Fibroblast of lung (primary cell): ENCODE measurements around the gene TRIM24. TPM values are rescaled to one million over a fixed set of nuclear protein-coding genes. Genes with fewer than 3 reads are reported as not detected.
A peak's percentile ranks its signal among the peaks of the same experiment; 100 is the strongest.
"Not testable (repeated sequence)": the region's sequence is repeated elsewhere in the genome, so short reads cannot be mapped to it uniquely, and the experiment has no call there.

Source experiments
- DNase-seq, 2 donors: peaks; one replicate each; pipeline versions ENCODE4 v3.0.0 to v3.0.0-alpha.2; 2010; ENCODE audit warnings: low read depth in 2 of 2
- H2AFZ ChIP-seq: 2 replicates; pipeline ENCODE4 v1.5.1; 2012; ENCODE audit warnings: low read length, control low read depth, inconsistent platforms
- H3K27ac ChIP-seq: 2 replicates; pipeline ENCODE4 v1.5.1; 2011; ENCODE audit warnings: low read length, control low read depth; ENCODE audit not compliant: insufficient read depth
- H3K27me3 ChIP-seq: 2 replicates; pipeline ENCODE4 v1.5.1; 2011; ENCODE audit warnings: mild to moderate bottlenecking, low read length; ENCODE audit not compliant: control insufficient read depth, insufficient read depth
- H3K36me3 ChIP-seq: 2 replicates; pipeline ENCODE4 v1.5.1; 2011; ENCODE audit warnings: low read length; ENCODE audit not compliant: control insufficient read depth, insufficient read depth
- H3K4me1 ChIP-seq: 2 replicates; pipeline ENCODE4 v1.5.1; 2011; ENCODE audit warnings: low read length; ENCODE audit not compliant: control insufficient read depth, insufficient read depth; ENCODE audit errors: extremely low read depth
- H3K4me2 ChIP-seq: 2 replicates; pipeline ENCODE4 v1.5.1; 2011; ENCODE audit warnings: low read length, control low read depth; ENCODE audit not compliant: insufficient read depth; ENCODE audit errors: extremely low read depth
- H3K4me3 ChIP-seq, 4 experiments: fragments of 200-600 bp in 1 of 4; sonication (generic) in 1 of 4; replicated peaks in 1 of 4; 2 replicates each; pipeline ENCODE4 v1.5.1; 2011 to 2016; ENCODE audit warnings: low read length in 4 of 4, low read depth in 3 of 4, mild to moderate bottlenecking in 3 of 4, control low read depth in 2 of 4, inconsistent platforms in 1 of 4, mixed read lengths in 1 of 4; ENCODE audit not compliant: insufficient read depth in 1 of 4; ENCODE audit errors: control extremely low read depth in 1 of 4
- H3K79me2 ChIP-seq: 2 replicates; pipeline ENCODE4 v1.5.1; 2012; ENCODE audit warnings: mild to moderate bottlenecking, low read length, inconsistent platforms; ENCODE audit not compliant: control insufficient read depth, insufficient read depth
- H3K9ac ChIP-seq: 2 replicates; pipeline ENCODE4 v1.5.1; 2011; ENCODE audit warnings: mild to moderate bottlenecking, low read length, control low read depth; ENCODE audit not compliant: insufficient read depth
- H3K9me3 ChIP-seq: 2 replicates; pipeline ENCODE4 v1.5.1; 2012; ENCODE audit warnings: low read depth, low read length; ENCODE audit not compliant: control insufficient read depth, insufficient read depth
- H4K20me1 ChIP-seq: 2 replicates; pipeline ENCODE4 v1.5.1; 2011; ENCODE audit warnings: low read length; ENCODE audit not compliant: control insufficient read depth, insufficient read depth; ENCODE audit errors: extremely low read depth
- EZH2 ChIP-seq: IDR thresholded peaks from 2 replicates; pipeline ENCODE4 v1.5.1; 2012; ENCODE audit warnings: low read length, control low read depth, mild to moderate bottlenecking; ENCODE audit errors: missing control alignments
- polyA plus RNA-seq, 2 donors: library from polyadenylated mRNA; depleted of rRNA in 1 of 2; stranded (reverse) in 1 of 2; unstranded in 1 of 2; fragments of >200 nt; gene quantifications; 2 replicates each; pipeline ENCODE4 v1.2.1, GENCODE V29; 2011 to 2012; ENCODE audit warnings: missing spikeins in 1 of 2
- total RNA-seq: library from RNA; depleted of rRNA; stranded (reverse); fragments of >200 nt; gene quantifications from 2 replicates; pipeline ENCODE4 v1.2.1, GENCODE V29; 2014
- TF ChIP-seq, protein P1 (sequence below), 2 donors: IDR thresholded peaks in 1 of 2; conservative IDR thresholded peaks in 1 of 2; 1 replicate in 1 of 2; 2 replicates in 1 of 2; pipeline ENCODE4 v1.5.1; 2011 to 2012; ENCODE audit warnings: low read length in 2 of 2, control low read depth in 1 of 2, inconsistent platforms in 1 of 2, low read depth in 1 of 2, mild to moderate bottlenecking in 1 of 2

TRIM24 gene
- total and polyA plus RNA-seq, 2 donors (not counting 1 experiment from before 2014, with no cell fraction given), result 5.9 to 7.9 TPM

DNA sequence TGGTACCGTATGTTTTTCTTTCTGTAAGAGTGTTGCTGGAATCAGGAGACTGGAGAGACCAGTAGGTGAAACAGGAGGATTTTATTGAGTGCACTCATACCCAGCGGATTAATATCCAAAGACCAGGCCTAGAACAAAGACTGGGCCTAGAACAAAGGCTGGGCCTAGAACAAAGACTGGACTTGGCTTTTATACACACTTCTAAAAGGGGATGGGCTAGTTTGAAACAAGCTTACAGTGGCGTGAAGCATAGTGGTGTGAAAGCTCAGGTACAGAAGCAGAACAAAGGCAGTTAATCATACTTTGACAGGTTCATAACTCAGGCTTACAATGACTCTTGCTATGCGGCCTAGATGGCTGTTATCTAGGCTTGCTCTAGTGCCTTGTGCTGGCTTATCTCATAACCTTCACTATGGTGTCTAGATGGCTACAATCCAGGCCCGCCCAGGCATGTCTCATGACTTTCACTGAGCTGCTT, 67.7 kb downstream of the TRIM24 start:
- no peaks in the 10 kb centered on the region for H3K36me3 ChIP-seq
- no peak overlapping the region for H2AFZ ChIP-seq
- H3K27ac ChIP-seq, result no peak overlapping the region
- peaks cover 2% of the 10 kb centered on the region for H3K9me3 ChIP-seq
- H3K4me2 ChIP-seq, result no peak overlapping the region
- H3K79me2 ChIP-seq, result no peaks in the 10 kb centered on the region
- no peaks in the 10 kb centered on the region for H3K27me3 ChIP-seq
- no peaks in the 10 kb centered on the region for H4K20me1 ChIP-seq
- TF ChIP-seq, protein P1, sequence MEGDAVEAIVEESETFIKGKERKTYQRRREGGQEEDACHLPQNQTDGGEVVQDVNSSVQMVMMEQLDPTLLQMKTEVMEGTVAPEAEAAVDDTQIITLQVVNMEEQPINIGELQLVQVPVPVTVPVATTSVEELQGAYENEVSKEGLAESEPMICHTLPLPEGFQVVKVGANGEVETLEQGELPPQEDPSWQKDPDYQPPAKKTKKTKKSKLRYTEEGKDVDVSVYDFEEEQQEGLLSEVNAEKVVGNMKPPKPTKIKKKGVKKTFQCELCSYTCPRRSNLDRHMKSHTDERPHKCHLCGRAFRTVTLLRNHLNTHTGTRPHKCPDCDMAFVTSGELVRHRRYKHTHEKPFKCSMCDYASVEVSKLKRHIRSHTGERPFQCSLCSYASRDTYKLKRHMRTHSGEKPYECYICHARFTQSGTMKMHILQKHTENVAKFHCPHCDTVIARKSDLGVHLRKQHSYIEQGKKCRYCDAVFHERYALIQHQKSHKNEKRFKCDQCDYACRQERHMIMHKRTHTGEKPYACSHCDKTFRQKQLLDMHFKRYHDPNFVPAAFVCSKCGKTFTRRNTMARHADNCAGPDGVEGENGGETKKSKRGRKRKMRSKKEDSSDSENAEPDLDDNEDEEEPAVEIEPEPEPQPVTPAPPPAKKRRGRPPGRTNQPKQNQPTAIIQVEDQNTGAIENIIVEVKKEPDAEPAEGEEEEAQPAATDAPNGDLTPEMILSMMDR (conservative IDR thresholded peaks at IDR 0.05 in 1 of 2, IDR thresholded peaks at IDR 0.05 in 1 of 2; ENCODE audit: low read depth in 1 of 2, low read length in 2 of 2), result no peak
- no peak for TF ChIP-seq EZH2
- H3K9ac ChIP-seq, result peak overlapping the region; percentile 7
- no peaks in the 10 kb centered on the region for H3K4me1 ChIP-seq
- no peak overlapping the region for H3K4me3 ChIP-seq
- DNase-seq, result peak; percentile 25 to 35

DNA sequence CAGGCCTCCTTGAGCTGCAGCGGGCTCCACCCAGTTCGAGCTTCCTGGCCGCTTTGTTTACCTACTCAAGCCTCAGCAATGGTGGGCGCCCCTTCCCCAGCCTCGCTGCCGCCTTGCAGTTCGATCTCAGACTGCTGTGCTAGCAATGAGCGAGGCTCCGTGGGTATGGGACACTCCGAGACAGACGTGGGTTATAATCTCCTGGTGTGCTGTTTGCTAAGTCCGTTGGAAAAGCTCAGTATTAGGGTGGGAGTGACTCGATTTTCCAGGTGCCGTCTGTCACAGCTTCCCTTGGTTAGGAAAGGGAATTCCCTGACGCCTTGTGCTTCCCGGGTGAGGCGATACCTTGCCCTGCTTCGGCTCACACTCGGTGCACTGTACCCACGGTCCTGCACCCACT, 76.8 kb downstream of the TRIM24 start:
- H3K4me1 ChIP-seq, H3K9ac ChIP-seq, H3K27ac ChIP-seq, H3K9me3 ChIP-seq, H3K27me3 ChIP-seq, H3K4me3 ChIP-seq, H4K20me1 ChIP-seq, H3K36me3 ChIP-seq, DNase-seq, H2AFZ ChIP-seq, H3K4me2 ChIP-seq, H3K79me2 ChIP-seq: not testable (repeated sequence)

DNA sequence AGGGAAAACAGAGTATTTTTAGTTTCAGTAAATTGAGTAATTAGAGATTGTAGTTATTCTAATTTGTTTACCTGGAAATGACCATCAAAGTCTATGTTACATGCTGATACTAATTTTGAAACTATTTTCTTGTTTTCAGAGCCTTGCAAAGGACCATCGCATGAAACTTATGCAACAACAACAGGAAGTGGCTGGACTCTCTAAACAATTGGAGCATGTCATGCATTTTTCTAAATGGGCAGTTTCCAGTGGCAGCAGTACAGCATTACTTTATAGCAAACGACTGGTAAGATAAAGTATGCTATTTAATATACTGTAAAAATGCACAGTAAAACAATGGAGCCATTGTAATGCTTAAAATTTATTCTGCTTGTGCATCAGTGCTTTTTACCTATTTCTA, 78.5 kb downstream of the TRIM24 start:
- Histone ChIP-seq H3K4me1 (peaks cover 3% of the 10 kb centered on the region), H3K9me3 (no peaks in the 10 kb centered on the region), H3K27me3 (no peaks in the 10 kb centered on the region), H3K4me2 (peak overlapping the region; percentile 59), H3K27ac (no peak overlapping the region), H4K20me1 (no peaks in the 10 kb centered on the region), H3K79me2 (no peaks in the 10 kb centered on the region), H3K4me3 (no peak overlapping the region), H3K36me3 (no peaks in the 10 kb centered on the region), H3K9ac (no peak overlapping the region), H2AFZ (no peak overlapping the region)
- TF ChIP-seq, protein P1 (conservative IDR thresholded peaks at IDR 0.05 in 1 of 2, IDR thresholded peaks at IDR 0.05 in 1 of 2; ENCODE audit: low read depth in 1 of 2, low read length in 2 of 2), result no peak
- DNase-seq, result peak; percentile 26 to 36
